Gastrocnemius medialis (tissue), 4 donors: ENCODE measurements around the gene P2RY14.

Source experiments
- CTCF ChIP-seq, 5 experiments: fragments of 450-650 bp in 3 of 5; fragments of 200-600 bp in 2 of 5; sonication (generic) in 2 of 5; IDR thresholded peaks in 4 of 5; conservative IDR thresholded peaks in 1 of 5; 1 replicate in 4 of 5; 2 replicates in 1 of 5; pipeline ENCODE4 v1.5.1; 2016 to 2019; ENCODE audit warnings: antibody characterized with exemption in 5 of 5, mild to moderate bottlenecking in 3 of 5, moderate library complexity in 3 of 5
- POLR2A ChIP-seq, 2 donors: fragments of 450-650 bp; IDR thresholded peaks; one replicate each; pipeline ENCODE4 v1.6.1; 2017; ENCODE audit warnings: antibody characterized with exemption in 2 of 2, mild to moderate bottlenecking in 2 of 2, moderate library complexity in 2 of 2

GRCh38 chr3:151318313-151318712 lies 40.0 kb upstream of the P2RY14 start:
- TF ChIP-seq CTCF (IDR thresholded peaks at IDR 0.05 in 4 of 5, conservative IDR thresholded peaks at IDR 0.05 in 1 of 5) (no peak), POLR2A (IDR thresholded peaks at IDR 0.05) (no peak)
